Trophoblast cell (in vitro differentiated cells and primary cell): ENCODE results near the gene SLC35D2.

Experiments used
- DNase-seq, 2 donors: peaks; one replicate each; pipeline ENCODE4 v3.0.0-alpha.2; 2016
- H2AFZ ChIP-seq: 2 replicates; pipeline ENCODE4 v1.6.1; 2013; ENCODE audit warnings: low read length, moderate library complexity, mild to moderate bottlenecking; ENCODE audit not compliant: insufficient read depth, poor library complexity
- H2AK5ac ChIP-seq: 2 replicates; pipeline ENCODE4 v1.6.1; 2013; ENCODE audit warnings: mild to moderate bottlenecking, low read length
- H2BK120ac ChIP-seq: 2 replicates; pipeline ENCODE4 v1.6.1; 2013; ENCODE audit warnings: low read length, mild to moderate bottlenecking, moderate library complexity; ENCODE audit not compliant: insufficient read depth, poor library complexity
- H2BK12ac ChIP-seq: 2 replicates; pipeline ENCODE4 v1.6.1; 2013; ENCODE audit warnings: mild to moderate bottlenecking, low read length, moderate library complexity
- H2BK5ac ChIP-seq: 2 replicates; pipeline ENCODE4 v1.6.1; 2013; ENCODE audit warnings: low read length, low read depth, moderate library complexity, mild to moderate bottlenecking; ENCODE audit not compliant: poor library complexity
- H3K14ac ChIP-seq: 2 replicates; pipeline ENCODE4 v1.6.1; 2013; ENCODE audit warnings: mild to moderate bottlenecking, low read length
- H3K18ac ChIP-seq: 2 replicates; pipeline ENCODE4 v1.6.1; 2013; ENCODE audit warnings: mild to moderate bottlenecking, low read length
- H3K23ac ChIP-seq: 2 replicates; pipeline ENCODE4 v1.6.1; 2013; ENCODE audit warnings: low read length
- H3K27ac ChIP-seq: 2 replicates; pipeline ENCODE4 v1.5.1; 2013; ENCODE audit warnings: low read depth, mild to moderate bottlenecking, inconsistent platforms, low read length, moderate library complexity
- H3K27me3 ChIP-seq: 2 replicates; pipeline ENCODE4 v1.6.1; 2013; ENCODE audit warnings: inconsistent platforms, mild to moderate bottlenecking, low read length, moderate library complexity; ENCODE audit not compliant: insufficient read depth
- H3K36me3 ChIP-seq, 2 experiments: 1 replicate in 1 of 2; 2 replicates in 1 of 2; pipeline ENCODE4 v1.6.1; 2013; ENCODE audit warnings: low read length in 2 of 2, mild to moderate bottlenecking in 2 of 2, moderate library complexity in 1 of 2; ENCODE audit not compliant: insufficient read depth in 2 of 2, control insufficient read depth in 1 of 2
- H3K4ac ChIP-seq: 2 replicates; pipeline ENCODE4 v1.6.1; 2013; ENCODE audit warnings: low read depth, mild to moderate bottlenecking, low read length, moderate library complexity
- H3K4me1 ChIP-seq, 2 experiments: 1 replicate in 1 of 2; 2 replicates in 1 of 2; pipeline ENCODE4 v1.6.1; 2013; ENCODE audit warnings: low read length in 2 of 2, mild to moderate bottlenecking in 2 of 2, moderate library complexity in 1 of 2; ENCODE audit not compliant: insufficient read depth in 2 of 2, control insufficient read depth in 1 of 2
- H3K4me2 ChIP-seq: 2 replicates; pipeline ENCODE4 v1.6.1; 2013; ENCODE audit warnings: inconsistent platforms, mild to moderate bottlenecking, low read length, moderate library complexity
- H3K4me3 ChIP-seq: 2 replicates; pipeline ENCODE4 v1.5.1; 2013; ENCODE audit warnings: mild to moderate bottlenecking, low read depth, low read length, inconsistent platforms
- H3K79me1 ChIP-seq: one replicate; pipeline ENCODE4 v1.6.1; 2013; ENCODE audit warnings: low read length
- H3K79me2 ChIP-seq: 2 replicates; pipeline ENCODE4 v1.6.1; 2013; ENCODE audit warnings: low read length, mild to moderate bottlenecking; ENCODE audit not compliant: control insufficient read depth, insufficient read depth, poor library complexity
- H3K9ac ChIP-seq: 2 replicates; pipeline ENCODE4 v1.6.1; 2013; ENCODE audit warnings: mild to moderate bottlenecking, low read length
- H3K9me3 ChIP-seq: 2 replicates; pipeline ENCODE4 v1.6.1; 2013; ENCODE audit warnings: low read depth, mild to moderate bottlenecking, control low read depth, inconsistent platforms, low read length; ENCODE audit not compliant: insufficient read depth
- H4K12ac ChIP-seq: 2 replicates; pipeline ENCODE4 v1.6.1; 2013; ENCODE audit warnings: low read depth, mild to moderate bottlenecking, low read length, moderate library complexity
- H4K8ac ChIP-seq: 2 replicates; pipeline ENCODE4 v1.6.1; 2013; ENCODE audit warnings: low read depth, mild to moderate bottlenecking, low read length, moderate library complexity
- H4K91ac ChIP-seq: one replicate; pipeline ENCODE4 v1.6.1; 2013; ENCODE audit warnings: low read depth, mild to moderate bottlenecking, low read length, moderate library complexity
- WGBS: extraction: QIAGEN DNeasy Blood & Tissue Kit; methylation state at CpG from one replicate; pipeline ENCODE4 v1.1.7; 2013; ENCODE audit warnings: missing lambda C conversion rate; ENCODE audit not compliant: insufficient read length, insufficient coverage; ENCODE audit errors: extremely low coverage; 5-methylcytosine and 5-hydroxymethylcytosine counted together

The SLC35D2 gene

GRCh38 chr9:96418920-96419690 is 35.6 kb upstream of the SLC35D2 start:
- peak overlapping the region; percentile 93 for H3K9ac ChIP-seq
- H2AK5ac ChIP-seq = peak overlapping the region; percentile 83
- H3K9me3 ChIP-seq = peaks cover 3% of the 10 kb centered on the region
- H3K18ac ChIP-seq = peak overlapping the region; percentile 98
- H3K4me3 ChIP-seq = peak overlapping the region; percentile 81
- H4K12ac ChIP-seq = peak overlapping the region; percentile 86
- peak overlapping the region; percentile 98 for H2BK120ac ChIP-seq
- H3K79me1 ChIP-seq = peaks cover 15% of the 10 kb centered on the region
- peak overlapping the region; percentile 95 for H4K8ac ChIP-seq
- peak overlapping the region; percentile 69 for H2AFZ ChIP-seq
- H3K4me1 ChIP-seq = peaks cover 3 to 14% of the 10 kb centered on the region in 2 experiments
- peak overlapping the region; percentile 98 for H2BK5ac ChIP-seq
- peak overlapping the region; percentile 80 for H2BK12ac ChIP-seq
- peak overlapping the region; percentile 96 for H3K14ac ChIP-seq
- peak; percentile 43 to 64 for DNase-seq
- peak overlapping the region; percentile 96 for H4K91ac ChIP-seq
- H3K27ac ChIP-seq = peak overlapping the region; percentile 99
- H3K4ac ChIP-seq = peak overlapping the region; percentile 81
- WGBS = no CpG with 5 or more reads among the region's 58 CpGs
- peaks cover 14% of the 10 kb centered on the region for H3K79me2 ChIP-seq
- no peak overlapping the region for H3K23ac ChIP-seq
- H3K36me3 ChIP-seq = no peaks in the 10 kb centered on the region
- peak overlapping the region; percentile 94 for H3K4me2 ChIP-seq
- H3K27me3 ChIP-seq = no peaks in the 10 kb centered on the region

GRCh38 chr9:96418083-96418919 is 34.8 kb upstream of the SLC35D2 start, which contains the start of gene ZNF367:
Gene ZNF367, minus strand, starts transcription at chr9:96418370. Its CDS starts 338 bp downstream, at chr9:96418032.
- H3K4me2 ChIP-seq = peak within 1 kb of the TSS; percentile 100
- H3K9me3 ChIP-seq = peaks cover 3% of the 10 kb centered on the region
- H4K8ac ChIP-seq = peak within 1 kb of the TSS; percentile 95
- H3K36me3 ChIP-seq = no peaks in the 10 kb centered on the region
- DNase-seq = peak; percentile 98
- H3K27ac ChIP-seq = peak within 1 kb of the TSS; percentile 99
- peak within 1 kb of the TSS; percentile 99 for H3K4ac ChIP-seq
- peak within 1 kb of the TSS; percentile 100 for H3K9ac ChIP-seq
- H3K27me3 ChIP-seq = no peaks in the 10 kb centered on the region
- peak within 1 kb of the TSS; percentile 89 for H3K4me3 ChIP-seq
- peak within 1 kb of the TSS; percentile 86 for H4K12ac ChIP-seq
- peak within 1 kb of the TSS; percentile 83 for H2AK5ac ChIP-seq
- peaks cover 14% of the 10 kb centered on the region for H3K79me1 ChIP-seq
- peaks cover 19% of the 10 kb centered on the region for H3K79me2 ChIP-seq
- peak within 1 kb of the TSS; percentile 96 for H4K91ac ChIP-seq
- H2BK5ac ChIP-seq = peak within 1 kb of the TSS; percentile 98
- H2BK120ac ChIP-seq = peak within 1 kb of the TSS; percentile 98
- H3K4me1 ChIP-seq = peaks cover 6 to 7% of the 10 kb centered on the region in 2 experiments
- no CpG with 5 or more reads among the region's 100 CpGs for WGBS
- peak within 1 kb of the TSS; percentile 98 for H3K18ac ChIP-seq
- peak within 1 kb of the TSS; percentile 96 for H3K14ac ChIP-seq
- H3K23ac ChIP-seq = no peak within 1 kb of the TSS
- peak within 1 kb of the TSS; percentile 80 for H2BK12ac ChIP-seq
- H2AFZ ChIP-seq = peak within 1 kb of the TSS; percentile 82

GRCh38 chr9:96417661-96418082 is 34.2 kb upstream of the SLC35D2 start:
- Histone ChIP-seq H3K79me1 (peaks cover 14% of the 10 kb centered on the region), H3K27ac (peak overlapping the region; percentile 75), H3K23ac (no peak overlapping the region), H2BK12ac (no peak overlapping the region), H4K8ac (peak overlapping the region; percentile 51), H2BK120ac (no peak overlapping the region), H3K4ac (peak overlapping the region; percentile 80), H4K12ac (no peak overlapping the region), H3K9me3 (peaks cover 3% of the 10 kb centered on the region), H4K91ac (peak overlapping the region; percentile 21), H2AK5ac (no peak overlapping the region), H3K36me3 (no peaks in the 10 kb centered on the region), H3K4me1 (peaks cover 6% of the 10 kb centered on the region in 2 experiments), H3K27me3 (no peaks in the 10 kb centered on the region), H3K79me2 (peaks cover 19% of the 10 kb centered on the region), H3K14ac (peak overlapping the region; percentile 61), H3K18ac (peak overlapping the region; percentile 34), H3K9ac (peak overlapping the region; percentile 100), H3K4me3 (peak overlapping the region; percentile 89), H3K4me2 (peak overlapping the region; percentile 100), H2AFZ (peak overlapping the region; percentile 58), H2BK5ac (peak overlapping the region; percentile 32)
- DNase-seq = no peak
- no CpG with 5 or more reads among the region's 62 CpGs for WGBS

- Histone ChIP-seq H3K9me3 (peaks cover 3% of the 10 kb centered on the region), H2AK5ac (no peak overlapping the region), H3K14ac (peak overlapping the region; percentile 24), H3K79me1 (peaks cover 14% of the 10 kb centered on the region), H4K12ac (no peak overlapping the region), H3K79me2 (peaks cover 19% of the 10 kb centered on the region), H2BK120ac (no peak overlapping the region), H3K4ac (peak overlapping the region; percentile 99), H2BK12ac (no peak overlapping the region), H3K9ac (peak overlapping the region; percentile 61), H2AFZ (peak overlapping the region; percentile 82), H3K23ac (peak overlapping the region; percentile 0), H3K27ac (peak overlapping the region; percentile 48), H2BK5ac (peak overlapping the region; percentile 53), H4K8ac (peak overlapping the region; percentile 18), H3K4me1 (peaks cover 6% of the 10 kb centered on the region in 2 experiments), H3K18ac (peak overlapping the region; percentile 2), H3K27me3 (no peaks in the 10 kb centered on the region), H4K91ac (peak overlapping the region; percentile 16), H3K4me2 (peak overlapping the region; percentile 85), H3K36me3 (no peaks in the 10 kb centered on the region), H3K4me3 (peak overlapping the region; percentile 89)
- DNase-seq = peak; percentile 74 to 81
- no CpG with 5 or more reads among the region's 50 CpGs for WGBS
These were observed 33.6 kb upstream of the SLC35D2 start for GRCh38 chr9:96417051-96417586.
